ENCODE measurements around the gene KLHL26.

Gene KLHL26

DNA sequence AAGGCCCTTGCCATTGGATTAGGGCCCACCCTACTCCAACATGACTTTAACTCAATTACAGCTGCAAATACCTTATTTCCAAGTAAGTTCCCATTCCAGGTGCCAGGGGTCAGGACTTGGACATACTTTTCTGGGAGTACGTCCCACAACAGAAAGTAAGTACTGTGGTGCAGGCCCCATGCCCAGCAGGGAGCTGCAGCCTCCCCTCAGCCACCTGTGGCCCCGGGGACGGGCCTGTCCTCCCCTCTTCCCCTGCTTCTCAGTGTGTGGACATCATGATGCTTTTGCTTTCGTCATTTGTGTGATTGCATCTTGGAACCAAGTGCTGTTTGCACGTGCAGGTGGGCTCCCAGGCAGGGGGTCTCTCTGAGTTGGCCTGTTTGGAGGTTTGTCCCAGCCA is 78.6 kb downstream of the KLHL26 start:
- DNase-seq (ENCODE audit: low read depth in 2 of 2), result no peak

DNA sequence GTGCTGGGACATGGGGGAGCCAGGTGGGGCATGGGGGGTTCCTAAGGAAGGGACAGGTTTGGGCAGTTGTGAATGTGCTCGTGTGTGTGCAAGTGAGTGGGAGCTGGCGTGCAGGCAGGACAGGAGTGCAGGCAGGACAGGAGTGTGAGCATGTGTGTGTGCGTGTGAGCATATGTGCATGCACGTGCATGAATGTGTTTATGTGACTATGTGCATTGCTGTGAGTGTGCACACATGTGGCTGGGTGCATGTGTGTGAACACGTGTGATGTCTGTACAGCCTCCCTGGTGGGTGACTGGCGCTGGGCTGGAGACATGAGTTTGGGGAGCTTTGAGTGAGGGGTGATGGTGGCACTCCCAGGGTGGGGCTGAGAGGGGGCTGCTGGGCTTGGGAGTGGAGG is 80.0 kb downstream of the KLHL26 start:
- DNase-seq (ENCODE audit: low read depth in 2 of 2), result no peak

DNA sequence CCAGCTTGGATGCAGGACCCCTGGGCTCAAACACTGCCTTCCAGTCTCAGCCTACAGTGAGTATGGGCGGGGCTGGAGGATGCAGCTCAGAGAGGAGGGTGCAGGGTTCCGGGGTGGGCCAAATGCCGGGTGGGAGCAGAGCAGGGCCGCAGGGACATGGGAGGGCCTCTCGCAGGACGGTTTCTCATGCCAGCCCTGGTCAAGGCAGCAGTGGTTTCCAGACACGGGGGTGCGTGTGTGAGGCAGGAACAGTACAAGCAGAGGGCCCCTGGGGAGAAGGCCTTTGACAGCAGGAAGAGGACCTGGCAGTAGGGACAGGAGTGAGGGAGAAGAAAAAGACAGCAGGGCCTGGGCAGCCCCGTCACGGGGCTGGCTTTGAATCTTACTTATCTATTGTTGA is 80.8 kb downstream of the KLHL26 start:
- no peak for DNase-seq (ENCODE audit: low read depth in 2 of 2)

DNA sequence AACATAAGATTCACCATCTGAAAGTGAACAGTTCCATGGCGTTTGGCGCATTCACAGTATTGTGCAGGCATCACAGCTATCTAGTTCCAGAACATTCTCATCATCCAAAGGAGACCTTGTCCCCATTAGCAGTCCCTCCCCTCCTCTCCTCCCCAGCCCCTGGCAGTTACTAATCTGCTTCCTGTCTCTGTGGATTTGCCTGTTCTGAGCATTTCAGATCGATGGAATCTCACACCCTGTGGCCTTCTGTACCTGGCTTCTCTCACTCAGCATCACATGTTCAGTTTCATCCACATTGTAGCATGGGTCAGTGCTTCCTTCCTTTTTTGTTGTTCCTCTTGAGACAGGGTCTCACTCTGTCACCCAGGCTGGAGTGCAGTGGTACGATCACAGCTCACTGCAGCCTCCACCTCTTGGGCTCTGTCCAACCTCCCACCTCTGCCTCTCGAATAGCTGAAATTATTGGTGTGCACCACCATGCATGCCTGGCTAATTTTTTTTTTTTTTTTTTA is 81.2 kb downstream of the KLHL26 start:
- DNase-seq (ENCODE audit: low read depth in 2 of 2), result no peak

DNA sequence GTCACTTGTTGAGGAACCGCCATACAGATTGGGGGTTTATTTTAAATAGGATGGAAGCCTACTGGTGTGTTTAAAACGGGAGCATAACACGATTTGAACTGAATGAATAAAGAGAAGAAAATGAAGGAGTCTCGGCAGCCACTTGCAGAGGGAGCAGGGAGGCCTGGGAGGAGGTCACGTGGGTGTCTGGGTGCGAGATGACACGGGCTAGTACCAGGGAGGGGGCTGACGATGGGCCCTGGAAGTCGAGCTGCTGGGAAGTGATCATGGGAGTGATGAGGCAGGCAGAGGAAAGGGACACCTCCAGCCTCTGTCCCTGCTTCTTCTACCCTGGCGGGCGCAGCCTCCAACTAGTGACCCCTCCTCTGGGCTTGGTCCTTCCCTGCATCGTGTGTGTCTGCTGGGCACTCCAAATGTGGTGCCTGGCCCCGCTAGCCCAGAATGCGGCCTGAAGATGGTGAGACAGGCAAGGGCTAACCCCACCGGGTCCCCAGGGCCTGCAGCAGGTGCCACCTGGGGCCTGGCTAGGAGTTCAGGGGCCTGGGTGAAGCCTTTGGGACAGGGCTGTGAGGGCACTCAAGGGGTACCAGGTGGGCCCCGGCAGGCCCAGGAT is 82.1 kb downstream of the KLHL26 start:
- DNase-seq (ENCODE audit: low read depth in 2 of 2), result no peak

DNA sequence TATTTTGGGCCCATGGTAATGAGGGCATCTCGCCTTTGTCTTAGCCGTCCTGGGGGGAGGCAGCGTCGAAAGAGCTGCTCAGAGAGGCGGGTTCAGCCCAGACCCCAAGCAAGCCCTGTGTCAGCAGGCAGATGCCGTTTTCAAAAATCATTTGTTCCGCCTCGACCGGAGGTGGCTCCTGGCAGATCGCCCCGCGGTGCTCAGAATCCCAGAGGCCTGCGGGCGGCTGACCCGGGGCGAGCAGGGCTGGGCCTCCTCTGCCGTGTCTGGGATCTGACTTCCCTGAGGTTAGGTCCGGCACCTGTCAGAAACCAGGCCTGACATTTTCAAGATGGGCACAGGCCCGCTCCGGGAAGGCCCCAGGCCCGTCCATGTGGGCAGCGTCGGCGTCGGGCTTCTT is 82.7 kb downstream of the KLHL26 start:
- no peak for DNase-seq (ENCODE audit: low read depth in 2 of 2)

Data from stimulated activated CD4-positive, alpha-beta T cell treated with anti-CD3 and anti-CD28 coated beads, Interleukin-12 subunit alpha, Interleukin-12 subunit beta, amount 100 ng/mL, for 24 hours (primary cell).